DMS 273 (cell line): ENCODE data around the gene PLXNC1.

ENCODE experiments used
- DNase-seq: peaks from one replicate; lab custom pipeline; 2025; ENCODE audit not compliant: unreplicated experiment; lab: John Stamatoyannopoulos, UW

PLXNC1 gene

GRCh38 chr12:94157181-94157580 lies 8.8 kb downstream of the PLXNC1 start:
- DNase-seq, result no peak

DNA sequence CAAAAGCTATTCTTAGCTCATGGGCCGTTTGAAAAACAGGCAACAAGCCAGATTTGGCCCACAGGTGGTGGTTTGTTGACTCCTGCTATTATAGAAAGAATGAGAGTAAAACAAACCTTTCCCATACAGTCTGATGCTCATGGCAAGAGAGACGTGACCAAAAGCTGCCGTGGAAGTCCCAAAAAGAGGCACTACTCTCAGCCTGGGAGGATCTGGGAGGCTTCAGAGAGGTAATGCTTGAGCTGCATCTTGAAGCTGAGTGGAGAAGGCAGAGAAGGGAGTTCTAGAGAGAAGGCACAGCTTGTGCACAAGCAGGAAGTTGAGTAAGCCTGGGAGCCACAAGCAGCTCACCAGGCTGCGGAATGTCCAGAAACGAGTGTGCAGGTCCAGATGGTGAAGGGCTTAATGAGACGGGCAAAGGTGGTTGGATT lies 9.6 kb downstream of the PLXNC1 start:
- DNase-seq, result no peak

GRCh38 chr12:94158666-94159065 lies 10.3 kb downstream of the PLXNC1 start:
- DNase-seq, result no peak

GRCh38 chr12:94162108-94162507 lies 13.7 kb downstream of the PLXNC1 start:
- DNase-seq, result no peak

GRCh38 chr12:94163850-94164249 lies 15.5 kb downstream of the PLXNC1 start:
- DNase-seq, result no peak

GRCh38 chr12:94165138-94165537 lies 16.8 kb downstream of the PLXNC1 start:
- DNase-seq, result no peak

GRCh38 chr12:94165670-94166364 lies 17.4 kb downstream of the PLXNC1 start:
- DNase-seq, result no peak

GRCh38 chr12:94167071-94167755 lies 18.8 kb downstream of the PLXNC1 start:
- DNase-seq, result no peak

- no peak for DNase-seq
These were observed 19.5 kb downstream of the PLXNC1 start for GRCh38 chr12:94167756-94168416.

GRCh38 chr12:94169495-94169894 lies 21.1 kb downstream of the PLXNC1 start:
- DNase-seq, result no peak

DNA sequence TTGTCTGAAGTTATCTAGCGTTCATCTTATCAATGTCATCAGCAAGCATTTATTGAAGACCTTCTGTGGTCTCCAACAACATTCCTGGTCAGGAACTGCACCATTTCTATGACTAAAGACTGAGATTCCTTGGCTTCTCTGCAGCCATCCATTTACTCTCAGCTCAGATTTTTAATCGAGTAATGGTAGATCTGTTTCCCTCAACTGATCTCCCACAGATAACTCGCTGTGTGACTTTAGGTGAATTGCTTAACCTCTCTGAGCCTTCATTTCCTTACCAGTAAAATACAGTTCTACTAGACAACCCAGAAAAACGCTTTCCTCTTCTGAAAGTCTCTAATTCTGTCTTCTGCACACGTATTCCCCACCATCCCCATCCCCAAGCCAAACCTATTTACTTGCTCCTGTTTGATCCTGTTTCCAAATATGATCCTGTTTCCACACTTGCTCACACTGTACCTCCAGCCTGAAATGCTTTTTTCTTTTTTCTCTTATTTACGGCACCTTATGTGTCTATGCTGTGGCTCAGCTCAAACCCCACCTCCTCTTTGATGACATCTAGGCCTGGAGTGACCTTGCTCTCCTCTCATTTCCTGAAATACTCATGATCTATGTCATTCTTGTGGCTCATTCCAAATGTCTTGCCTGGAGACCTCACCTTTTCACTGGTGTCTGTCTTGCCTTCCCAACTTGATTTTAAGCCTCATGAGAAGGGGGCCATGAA lies 21.8 kb downstream of the PLXNC1 start:
- no peak for DNase-seq

- DNase-seq, result no peak
These were observed 22.6 kb downstream of the PLXNC1 start for GRCh38 chr12:94170690-94171594.

DNA sequence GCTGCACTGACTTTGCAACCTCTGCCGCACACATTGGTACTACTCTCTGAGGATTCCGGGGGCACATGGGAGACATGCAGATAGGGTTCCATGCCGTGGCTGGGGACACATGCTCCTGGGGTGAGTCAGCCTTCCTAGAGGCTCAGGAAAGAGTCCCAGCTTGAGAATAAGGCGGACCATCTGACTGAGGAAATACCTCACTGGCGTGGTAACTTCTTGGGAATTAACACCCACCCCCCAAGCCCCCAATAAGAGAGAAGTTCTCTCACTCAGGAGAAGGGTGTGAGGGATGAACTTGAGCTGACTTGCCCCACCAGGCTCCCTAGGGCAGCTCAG lies 23.2 kb downstream of the PLXNC1 start:
- no peak for DNase-seq

- DNase-seq, result no peak
These were observed 23.7 kb downstream of the PLXNC1 start for GRCh38 chr12:94172031-94172430.

- DNase-seq, result no peak
These were observed 24.6 kb downstream of the PLXNC1 start for GRCh38 chr12:94172973-94173372.

GRCh38 chr12:94173660-94174265 lies 25.4 kb downstream of the PLXNC1 start:
- no peak for DNase-seq

- DNase-seq, result no peak
These were observed 26.2 kb downstream of the PLXNC1 start for GRCh38 chr12:94174576-94174975.

DNA sequence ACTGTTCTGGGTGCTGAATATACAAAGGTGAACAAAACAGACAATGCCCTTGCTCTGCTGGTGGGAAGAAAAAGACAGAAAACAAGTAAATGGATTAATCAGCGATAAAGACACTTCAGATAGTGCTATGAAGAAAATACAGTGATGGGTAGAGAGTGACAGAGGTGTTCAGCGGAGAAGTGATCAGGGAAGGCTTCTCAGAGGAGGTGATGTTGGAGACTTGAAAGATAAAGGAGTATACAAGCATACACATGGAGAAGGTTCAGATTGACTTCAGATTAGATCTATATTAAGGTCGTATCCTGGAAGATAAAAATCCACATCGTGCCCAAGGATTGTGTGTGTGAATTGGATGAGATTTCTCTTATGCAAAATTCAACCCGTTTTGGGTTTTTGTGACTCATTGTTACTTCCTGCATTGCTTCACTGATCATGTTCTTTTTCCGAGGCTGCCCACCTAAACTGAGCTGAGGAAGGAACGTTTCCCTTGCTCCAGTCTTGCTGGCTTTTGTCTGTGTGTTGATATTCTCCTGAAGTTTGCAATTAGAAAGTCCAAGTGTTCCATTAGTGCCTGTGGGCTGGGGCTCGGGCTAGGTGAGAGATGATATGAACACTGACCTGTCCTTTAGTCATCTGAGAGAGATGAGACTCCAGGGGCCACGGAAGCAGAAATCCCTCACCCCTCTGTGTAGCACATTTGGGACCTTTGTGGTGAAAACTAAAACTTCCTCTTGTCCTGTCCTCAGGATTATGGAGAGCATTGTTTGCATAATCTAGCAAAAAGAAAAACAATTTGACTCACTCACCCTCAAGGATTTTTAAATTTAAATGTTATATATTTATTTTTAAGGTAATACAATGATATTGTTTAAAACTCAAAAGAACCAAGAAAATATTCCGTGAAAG lies 27.6 kb downstream of the PLXNC1 start:
- no peak for DNase-seq

- no peak for DNase-seq
These were observed 29.7 kb downstream of the PLXNC1 start for GRCh38 chr12:94178054-94178453.
